ENCODE data around the gene TPM4.

Gene TPM4

DNA sequence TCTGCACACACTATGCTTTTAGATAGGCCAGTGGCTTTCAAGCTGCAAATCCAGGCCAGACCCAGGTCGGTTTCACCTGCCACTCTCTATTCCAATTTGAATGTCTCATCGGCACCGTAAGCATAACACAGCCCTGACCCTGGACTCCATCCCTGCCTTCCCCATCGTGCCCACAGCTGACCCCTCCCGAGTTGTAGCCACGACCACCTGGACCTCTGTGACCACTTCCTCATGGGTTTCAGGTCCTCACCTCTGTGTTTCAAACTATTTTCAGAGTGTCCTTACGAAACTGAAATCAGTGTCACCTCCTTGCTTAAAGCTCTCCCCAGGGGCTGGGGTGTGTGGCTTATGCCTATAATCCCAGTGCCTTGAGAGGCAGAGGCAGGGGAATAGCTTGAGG is 58.2 kb downstream of the TPM4 start:
- no peak for TF ChIP-seq CTCF (IDR thresholded peaks at IDR 0.05; ENCODE audit: low read depth, low read length)
- no peak for DNase-seq (ENCODE audit: extremely low read depth, low read depth)

GRCh38 chr19:16135430-16136127 is 59.3 kb downstream of the TPM4 start:
- DNase-seq (ENCODE audit: extremely low read depth, low read depth), result no peak

GRCh38 chr19:16136185-16136999 is 60.1 kb downstream of the TPM4 start:
- no peak for DNase-seq (ENCODE audit: extremely low read depth, low read depth)
- no peak for TF ChIP-seq CTCF (IDR thresholded peaks at IDR 0.05; ENCODE audit: low read depth, low read length)

More at GRCh38 chr19:16135430-16136127, 59.3 kb downstream of the TPM4 start:
- TF ChIP-seq CTCF (IDR thresholded peaks at IDR 0.05; ENCODE audit: low read depth, low read length), result no peak

GRCh38 chr19:16139752-16140151 is 63.5 kb downstream of the TPM4 start:
- no peak for DNase-seq (ENCODE audit: extremely low read depth, low read depth)
- no peak for TF ChIP-seq CTCF (IDR thresholded peaks at IDR 0.05; ENCODE audit: low read depth, low read length)

GRCh38 chr19:16141043-16141442 is 64.7 kb downstream of the TPM4 start:
- TF ChIP-seq CTCF (IDR thresholded peaks at IDR 0.05; ENCODE audit: low read depth, low read length), result no peak
- no peak for DNase-seq (ENCODE audit: extremely low read depth, low read depth)

GRCh38 chr19:16142032-16142580 is 65.8 kb downstream of the TPM4 start:
- TF ChIP-seq CTCF (IDR thresholded peaks at IDR 0.05; ENCODE audit: low read depth, low read length), result no peak
- DNase-seq (ENCODE audit: extremely low read depth, low read depth), result no peak

Data from AG09319 (cell line).